AML-193 (cell line): Measurements from ENCODE around the gene ANKRD13A.
"Not testable (repeated sequence)": the region's sequence is repeated elsewhere in the genome, so short reads cannot be mapped to it uniquely, and the experiment has no call there.

ENCODE experiments used
- DNase-seq, 2 experiments: peaks; one replicate each; lab custom pipeline; 2025; lab: John Stamatoyannopoulos, UW

The ANKRD13A gene

GRCh38 chr12:110079477-110080400 is 80.5 kb downstream of the ANKRD13A start:
- DNase-seq = no peak

- no peak for DNase-seq
These were observed 81.2 kb downstream of the ANKRD13A start for GRCh38 chr12:110080410-110080809.

GRCh38 chr12:110084314-110085015 is 85.2 kb downstream of the ANKRD13A start:
- no peak for DNase-seq

DNA sequence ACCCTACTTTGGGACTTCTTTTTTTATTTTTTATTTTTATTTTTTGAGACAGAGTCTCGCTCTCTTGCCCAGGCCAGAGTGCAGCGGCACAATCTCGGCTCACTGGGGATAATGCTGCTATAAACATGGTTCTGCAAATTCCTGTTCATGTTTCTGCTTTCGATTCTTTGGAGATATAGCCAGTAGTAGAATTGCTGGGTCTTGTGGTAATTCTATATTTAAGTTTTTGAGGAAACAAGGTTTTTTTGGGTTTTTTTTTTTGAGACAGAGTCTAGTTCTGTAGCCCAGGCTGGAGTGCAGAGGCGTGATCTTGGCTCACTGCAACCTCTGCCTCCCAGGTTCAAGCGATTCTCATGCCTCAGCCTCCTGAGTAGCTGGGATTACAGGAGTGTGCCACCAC is 89.0 kb downstream of the ANKRD13A start:
- not testable (repeated sequence) for DNase-seq

DNA sequence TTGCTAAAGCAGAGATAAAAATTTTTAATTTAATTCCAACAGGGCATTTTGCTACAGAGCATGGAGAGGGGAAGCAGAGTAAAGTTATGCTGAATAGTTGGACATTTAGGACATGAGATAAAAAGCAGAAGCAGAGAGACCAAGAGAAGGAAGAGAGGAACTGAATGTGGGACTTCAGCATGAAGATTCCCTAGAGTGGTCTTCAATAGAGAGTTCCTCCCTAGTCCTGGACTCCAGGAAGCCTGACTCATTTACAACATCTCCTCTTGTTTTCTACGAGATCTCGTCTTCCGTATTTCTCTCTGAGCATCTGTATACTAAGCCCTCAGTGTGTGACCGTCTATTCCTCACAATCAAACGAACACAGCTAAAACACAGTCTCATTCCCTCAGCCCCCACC is 89.7 kb downstream of the ANKRD13A start:
- no peak for DNase-seq
